Subcutaneous abdominal adipose tissue (tissue), 5 donors: ENCODE data around the gene POU6F2.

ENCODE experiments used
- H3K27ac ChIP-seq: one replicate; pipeline ENCODE4 v1.7.0; 2013; ENCODE audit warnings: low read depth, mild to moderate bottlenecking, inconsistent platforms, low read length, moderate library complexity
- H3K27me3 ChIP-seq, 5 donors: one replicate each; pipeline ENCODE4 v1.7.0; 2013; ENCODE audit warnings: low read length in 5 of 5, inconsistent platforms in 1 of 5; ENCODE audit not compliant: control insufficient read depth in 5 of 5, insufficient read depth in 4 of 5
- H3K36me3 ChIP-seq, 5 donors: one replicate each; pipeline ENCODE4 v1.7.0; 2013; ENCODE audit warnings: low read length in 5 of 5; ENCODE audit not compliant: control insufficient read depth in 5 of 5, insufficient read depth in 5 of 5
- H3K4me1 ChIP-seq, 5 donors: one replicate each; pipeline ENCODE4 v1.7.0; 2013; ENCODE audit warnings: low read length in 5 of 5, mild to moderate bottlenecking in 3 of 5, moderate library complexity in 1 of 5; ENCODE audit not compliant: control insufficient read depth in 5 of 5, insufficient read depth in 5 of 5
- H3K4me3 ChIP-seq, 5 donors: one replicate each; pipeline ENCODE4 v1.7.0; 2013; ENCODE audit warnings: low read length in 5 of 5, low read depth in 1 of 5
- H3K9ac ChIP-seq, 5 donors: one replicate each; pipeline ENCODE4 v1.7.0; 2013; ENCODE audit warnings: low read length in 5 of 5, mild to moderate bottlenecking in 4 of 5, moderate library complexity in 3 of 5
- H3K9me3 ChIP-seq, 5 donors: one replicate each; pipeline ENCODE4 v1.7.0; 2013; ENCODE audit warnings: low read length in 5 of 5; ENCODE audit not compliant: control insufficient read depth in 5 of 5
- donor health status: healthy.
- donor health status: healthy.
- donor health status: healthy.
- donor health status: healthy.
- donor health status: healthy.

The POU6F2 gene

GRCh38 chr7:39416866-39417265 is 439.2 kb downstream of the POU6F2 start:
- Histone ChIP-seq H3K36me3 (no peaks in the 10 kb centered on the region), H3K4me1 (peaks cover 0 to 14% (median 12%) of the 10 kb centered on the region in 5 donors), H3K27me3 (no peaks in the 10 kb centered on the region), H3K4me3 (no peak overlapping the region), H3K9me3 (no peaks in the 10 kb centered on the region), H3K27ac (no peak overlapping the region), H3K9ac (no peak overlapping the region)

- H3K27me3 ChIP-seq: no peaks in the 10 kb centered on the region
Observed at GRCh38 chr7:39417642-39418041, 439.9 kb downstream of the POU6F2 start.

GRCh38 chr7:39421251-39421650 is 443.5 kb downstream of the POU6F2 start:
- H3K9me3 ChIP-seq: no peaks in the 10 kb centered on the region
- H3K27ac ChIP-seq: no peak overlapping the region
- H3K27me3 ChIP-seq: no peaks in the 10 kb centered on the region
- H3K4me1 ChIP-seq: no peaks in the 10 kb centered on the region
- no peaks in the 10 kb centered on the region for H3K36me3 ChIP-seq
- H3K4me3 ChIP-seq: no peak overlapping the region
- H3K9ac ChIP-seq: no peak overlapping the region

More at GRCh38 chr7:39417642-39418041, 439.9 kb downstream of the POU6F2 start:
- no peaks in the 10 kb centered on the region for H3K36me3 ChIP-seq
- no peak overlapping the region for H3K27ac ChIP-seq
- H3K9me3 ChIP-seq: no peaks in the 10 kb centered on the region
- H3K4me3 ChIP-seq: no peak overlapping the region
- H3K9ac ChIP-seq: no peak overlapping the region
- H3K4me1 ChIP-seq: peaks cover 0 to 14% (median 12%) of the 10 kb centered on the region in 5 donors

- H3K36me3 ChIP-seq: no peaks in the 10 kb centered on the region
- no peaks in the 10 kb centered on the region for H3K4me1 ChIP-seq
- H3K4me3 ChIP-seq: no peak overlapping the region
- H3K9me3 ChIP-seq: no peaks in the 10 kb centered on the region
- no peaks in the 10 kb centered on the region for H3K27me3 ChIP-seq
- no peak overlapping the region for H3K27ac ChIP-seq
- H3K9ac ChIP-seq: no peak overlapping the region
Observed at GRCh38 chr7:39421661-39422060, 444.0 kb downstream of the POU6F2 start.

GRCh38 chr7:39428221-39428620 is 450.5 kb downstream of the POU6F2 start:
- no peaks in the 10 kb centered on the region for H3K36me3 ChIP-seq
- H3K27me3 ChIP-seq: no peaks in the 10 kb centered on the region
- no peak overlapping the region for H3K4me3 ChIP-seq
- H3K9me3 ChIP-seq: no peaks in the 10 kb centered on the region
- no peak overlapping the region for H3K27ac ChIP-seq
- H3K4me1 ChIP-seq: no peaks in the 10 kb centered on the region
- H3K9ac ChIP-seq: no peak overlapping the region

- no peaks in the 10 kb centered on the region for H3K9me3 ChIP-seq
- no peak overlapping the region for H3K4me3 ChIP-seq
- H3K4me1 ChIP-seq: no peaks in the 10 kb centered on the region
- no peaks in the 10 kb centered on the region for H3K36me3 ChIP-seq
- no peaks in the 10 kb centered on the region for H3K27me3 ChIP-seq
- no peak overlapping the region for H3K9ac ChIP-seq
- H3K27ac ChIP-seq: no peak overlapping the region
Observed at GRCh38 chr7:39429421-39429820, 451.7 kb downstream of the POU6F2 start.

GRCh38 chr7:39430441-39430840 is 452.7 kb downstream of the POU6F2 start:
- Histone ChIP-seq H3K9me3 (no peaks in the 10 kb centered on the region), H3K36me3 (no peaks in the 10 kb centered on the region), H3K4me1 (no peaks in the 10 kb centered on the region), H3K27ac (no peak overlapping the region), H3K9ac (no peak overlapping the region), H3K4me3 (no peak overlapping the region), H3K27me3 (no peaks in the 10 kb centered on the region)

GRCh38 chr7:39430909-39431641 is 453.4 kb downstream of the POU6F2 start:
- Histone ChIP-seq H3K27me3 (no peaks in the 10 kb centered on the region), H3K9ac (no peak overlapping the region), H3K4me1 (no peaks in the 10 kb centered on the region), H3K36me3 (no peaks in the 10 kb centered on the region), H3K9me3 (no peaks in the 10 kb centered on the region), H3K4me3 (no peak overlapping the region), H3K27ac (no peak overlapping the region)

- H3K27ac ChIP-seq: no peak overlapping the region
- H3K27me3 ChIP-seq: no peaks in the 10 kb centered on the region
- no peak overlapping the region for H3K9ac ChIP-seq
- H3K4me3 ChIP-seq: no peak overlapping the region
- H3K4me1 ChIP-seq: no peaks in the 10 kb centered on the region
- H3K9me3 ChIP-seq: no peaks in the 10 kb centered on the region
- no peaks in the 10 kb centered on the region for H3K36me3 ChIP-seq
Observed at GRCh38 chr7:39432368-39432767, 454.7 kb downstream of the POU6F2 start.

GRCh38 chr7:39432807-39433416 is 455.2 kb downstream of the POU6F2 start:
- Histone ChIP-seq H3K36me3 (no peaks in the 10 kb centered on the region), H3K27ac (no peak overlapping the region), H3K27me3 (no peaks in the 10 kb centered on the region), H3K4me1 (no peaks in the 10 kb centered on the region), H3K9ac (no peak overlapping the region), H3K9me3 (no peaks in the 10 kb centered on the region), H3K4me3 (no peak overlapping the region)
